ENCODE data around the gene CCBE1.

CCBE1 gene

GRCh38 chr18:59617468-59617932 lies 79.7 kb downstream of the CCBE1 start:
- no peak for DNase-seq (ENCODE audit: extremely low read depth, low read depth)
- TF ChIP-seq, protein P1, sequence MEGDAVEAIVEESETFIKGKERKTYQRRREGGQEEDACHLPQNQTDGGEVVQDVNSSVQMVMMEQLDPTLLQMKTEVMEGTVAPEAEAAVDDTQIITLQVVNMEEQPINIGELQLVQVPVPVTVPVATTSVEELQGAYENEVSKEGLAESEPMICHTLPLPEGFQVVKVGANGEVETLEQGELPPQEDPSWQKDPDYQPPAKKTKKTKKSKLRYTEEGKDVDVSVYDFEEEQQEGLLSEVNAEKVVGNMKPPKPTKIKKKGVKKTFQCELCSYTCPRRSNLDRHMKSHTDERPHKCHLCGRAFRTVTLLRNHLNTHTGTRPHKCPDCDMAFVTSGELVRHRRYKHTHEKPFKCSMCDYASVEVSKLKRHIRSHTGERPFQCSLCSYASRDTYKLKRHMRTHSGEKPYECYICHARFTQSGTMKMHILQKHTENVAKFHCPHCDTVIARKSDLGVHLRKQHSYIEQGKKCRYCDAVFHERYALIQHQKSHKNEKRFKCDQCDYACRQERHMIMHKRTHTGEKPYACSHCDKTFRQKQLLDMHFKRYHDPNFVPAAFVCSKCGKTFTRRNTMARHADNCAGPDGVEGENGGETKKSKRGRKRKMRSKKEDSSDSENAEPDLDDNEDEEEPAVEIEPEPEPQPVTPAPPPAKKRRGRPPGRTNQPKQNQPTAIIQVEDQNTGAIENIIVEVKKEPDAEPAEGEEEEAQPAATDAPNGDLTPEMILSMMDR (IDR thresholded peaks at IDR 0.05; ENCODE audit: low read depth, low read length, missing control alignments): no peak
- H3K4me3 ChIP-seq (replicated peaks; ENCODE audit: low read depth, low read length): no peak overlapping the region

GRCh38 chr18:59616501-59616900 lies 80.7 kb downstream of the CCBE1 start:
- TF ChIP-seq, protein P1 (IDR thresholded peaks at IDR 0.05; ENCODE audit: low read depth, low read length, missing control alignments): no peak
- DNase-seq (ENCODE audit: extremely low read depth, low read depth): no peak
- H3K4me3 ChIP-seq (replicated peaks; ENCODE audit: low read depth, low read length): no peak overlapping the region

DNA sequence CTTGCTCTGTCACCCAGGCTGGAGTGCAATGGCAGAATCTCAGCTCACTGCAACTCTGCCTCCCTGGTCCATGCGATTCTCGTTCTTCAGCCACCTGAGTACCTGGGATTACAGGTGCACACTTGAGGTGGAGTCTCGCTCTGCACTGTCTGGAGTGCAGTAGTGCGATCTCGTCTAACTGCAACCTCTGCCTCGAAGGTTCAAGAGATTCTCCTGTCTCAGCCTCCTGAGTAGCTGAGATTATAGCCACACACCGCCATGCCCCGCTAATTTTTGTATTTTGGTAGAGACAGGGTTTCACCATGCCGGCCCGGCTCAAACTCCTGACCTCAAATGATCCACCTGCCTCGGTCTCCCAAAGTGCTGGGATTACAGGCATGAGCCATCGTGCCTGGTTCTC lies 83.3 kb downstream of the CCBE1 start:
- H3K4me3 ChIP-seq (replicated peaks; ENCODE audit: low read depth, low read length): no peak overlapping the region
- TF ChIP-seq, protein P1 (IDR thresholded peaks at IDR 0.05; ENCODE audit: low read depth, low read length, missing control alignments): no peak
- no peak for DNase-seq (ENCODE audit: extremely low read depth, low read depth)

- DNase-seq (ENCODE audit: extremely low read depth, low read depth): peak; percentile 62
- TF ChIP-seq, protein P1 (IDR thresholded peaks at IDR 0.05; ENCODE audit: low read depth, low read length, missing control alignments): no peak
- H3K4me3 ChIP-seq (replicated peaks; ENCODE audit: low read depth, low read length): no peak overlapping the region
These were observed 84.8 kb downstream of the CCBE1 start for GRCh38 chr18:59612381-59612780.

DNA sequence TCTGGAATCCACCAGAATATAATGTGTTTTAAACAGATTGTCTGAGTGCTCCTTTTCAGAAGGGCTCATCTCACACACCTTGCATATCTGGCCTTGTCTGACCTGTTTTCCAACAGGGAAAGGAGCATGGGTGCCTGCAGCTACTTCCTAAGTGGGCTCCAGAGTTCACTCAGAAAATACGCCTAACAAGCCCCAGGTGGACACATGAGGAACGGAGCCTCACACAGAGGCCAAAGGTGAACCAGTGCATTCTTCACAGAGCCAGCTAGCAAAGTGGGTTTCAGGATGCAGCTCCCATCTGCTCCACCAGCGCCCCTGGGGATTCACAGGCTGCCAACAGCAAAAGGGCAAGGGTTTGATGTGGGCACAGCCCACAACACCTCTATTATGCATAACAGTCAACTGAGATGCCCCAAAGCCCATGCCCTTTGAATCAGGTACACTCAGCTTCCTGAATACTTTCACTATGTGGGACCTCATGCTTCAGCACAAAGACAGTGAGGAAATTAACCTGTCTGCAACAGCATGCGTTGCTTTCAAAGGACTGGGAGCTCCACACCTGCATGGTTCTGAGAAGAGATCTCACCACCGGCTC lies 86.6 kb downstream of the CCBE1 start:
- DNase-seq (ENCODE audit: extremely low read depth, low read depth): no peak
- no peak overlapping the region for H3K4me3 ChIP-seq (replicated peaks; ENCODE audit: low read depth, low read length)
- TF ChIP-seq, protein P1 (IDR thresholded peaks at IDR 0.05; ENCODE audit: low read depth, low read length, missing control alignments): no peak

- no peak for DNase-seq (ENCODE audit: extremely low read depth, low read depth)
- TF ChIP-seq, protein P1 (IDR thresholded peaks at IDR 0.05; ENCODE audit: low read depth, low read length, missing control alignments): no peak
- H3K4me3 ChIP-seq (replicated peaks; ENCODE audit: low read depth, low read length): no peak overlapping the region
These were observed 87.6 kb downstream of the CCBE1 start for GRCh38 chr18:59609654-59610053.

DNA sequence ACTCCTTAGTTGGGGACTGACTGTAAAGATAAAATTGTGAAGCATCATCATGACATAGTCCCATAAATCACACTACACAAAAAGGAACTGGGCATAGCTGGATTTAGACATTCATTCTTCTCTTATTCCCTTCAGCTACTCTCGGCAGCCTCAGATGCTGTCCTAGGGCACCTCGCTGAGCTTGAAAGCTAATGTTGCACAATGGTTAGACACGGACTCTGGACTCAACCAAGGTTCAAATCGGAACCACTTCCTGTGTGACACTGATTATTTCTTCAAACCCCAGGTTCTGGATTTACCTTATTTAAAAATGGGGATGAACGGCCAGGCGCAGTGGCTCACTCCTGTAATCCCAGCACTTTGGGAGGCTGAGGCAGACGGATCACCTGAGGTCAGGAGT lies 89.8 kb downstream of the CCBE1 start:
- DNase-seq (ENCODE audit: extremely low read depth, low read depth): no peak
- TF ChIP-seq, protein P1 (IDR thresholded peaks at IDR 0.05; ENCODE audit: low read depth, low read length, missing control alignments): no peak
- no peak overlapping the region for H3K4me3 ChIP-seq (replicated peaks; ENCODE audit: low read depth, low read length)

Measured in HFF-Myc (cell line).